ENCODE results near the gene PHLPP1.

PHLPP1 gene

GRCh38 chr18:62784966-62785413 is 69.6 kb downstream of the PHLPP1 start:
- H3K36me3 ChIP-seq (replicated peaks; ENCODE audit: insufficient read depth, low read length), result no peaks in the 10 kb centered on the region
- no peaks in the 10 kb centered on the region for H3K4me1 ChIP-seq (ENCODE audit: low read length)
- H3K27me3 ChIP-seq (replicated peaks; ENCODE audit: insufficient read depth, low read length), result no peaks in the 10 kb centered on the region
- H3K9me3 ChIP-seq (replicated peaks; ENCODE audit: insufficient read depth, low read length), result no peaks in the 10 kb centered on the region
- H3K9me2 ChIP-seq (replicated peaks; ENCODE audit: insufficient read depth, low read length), result no peaks in the 10 kb centered on the region
- no peak overlapping the region for H3K27ac ChIP-seq (ENCODE audit: low read length)
- H3K79me2 ChIP-seq (ENCODE audit: low read length), result no peaks in the 10 kb centered on the region
- H4K20me1 ChIP-seq (ENCODE audit: insufficient read depth, low read length), result no peaks in the 10 kb centered on the region
- no peak overlapping the region for H3K9ac ChIP-seq (ENCODE audit: low read length)
- H3F3A ChIP-seq (ENCODE audit: insufficient read depth, low read length), result no peaks in the 10 kb centered on the region
- no peak overlapping the region for H2AFZ ChIP-seq (ENCODE audit: low read length)
- no peak overlapping the region for H3K4me3 ChIP-seq (ENCODE audit: low read length)
- DNase-seq, result no peak
- no peak for TF ChIP-seq CTCF (IDR thresholded peaks at IDR 0.05; ENCODE audit: low read length)
- TF ChIP-seq EZH2 (optimal IDR thresholded peaks at IDR 0.05; ENCODE audit: low read depth, low read length), result no peak
- TF ChIP-seq EZH2phosphoT487 (IDR thresholded peaks at IDR 0.05; ENCODE audit: low read length), result no peak
- no peak overlapping the region for H3K4me2 ChIP-seq (ENCODE audit: low read depth, low read length)

- Histone ChIP-seq H3K4me3 (ENCODE audit: low read length) (no peak overlapping the region), H3K9ac (ENCODE audit: low read length) (no peak overlapping the region), H4K20me1 (ENCODE audit: insufficient read depth, low read length) (no peaks in the 10 kb centered on the region), H3K27me3 (replicated peaks; ENCODE audit: insufficient read depth, low read length) (no peaks in the 10 kb centered on the region), H3K4me1 (ENCODE audit: low read length) (no peaks in the 10 kb centered on the region), H3K27ac (ENCODE audit: low read length) (no peak overlapping the region), H3K79me2 (ENCODE audit: low read length) (no peaks in the 10 kb centered on the region), H3K36me3 (replicated peaks; ENCODE audit: insufficient read depth, low read length) (no peaks in the 10 kb centered on the region), H3K9me2 (replicated peaks; ENCODE audit: insufficient read depth, low read length) (no peaks in the 10 kb centered on the region), H3K4me2 (ENCODE audit: low read depth, low read length) (no peak overlapping the region), H3F3A (ENCODE audit: insufficient read depth, low read length) (no peaks in the 10 kb centered on the region; the same call in 1 of the 2 replicates), H2AFZ (ENCODE audit: low read length) (no peak overlapping the region), H3K9me3 (replicated peaks; ENCODE audit: insufficient read depth, low read length) (no peaks in the 10 kb centered on the region)
- DNase-seq, result no peak
- TF ChIP-seq EZH2phosphoT487 (IDR thresholded peaks at IDR 0.05; ENCODE audit: low read length), result no peak
- TF ChIP-seq EZH2 (optimal IDR thresholded peaks at IDR 0.05; ENCODE audit: low read depth, low read length), result no peak
- no peak for TF ChIP-seq CTCF (IDR thresholded peaks at IDR 0.05; ENCODE audit: low read length)
These were observed 71.3 kb downstream of the PHLPP1 start for GRCh38 chr18:62786689-62787088.

GRCh38 chr18:62788111-62788510 is 72.8 kb downstream of the PHLPP1 start:
- H4K20me1 ChIP-seq (ENCODE audit: insufficient read depth, low read length), result no peaks in the 10 kb centered on the region
- H3K79me2 ChIP-seq (ENCODE audit: low read length), result no peaks in the 10 kb centered on the region
- no peak overlapping the region for H3K4me3 ChIP-seq (ENCODE audit: low read length)
- H3K4me2 ChIP-seq (ENCODE audit: low read depth, low read length), result no peak overlapping the region
- no peak for DNase-seq
- H3K36me3 ChIP-seq (replicated peaks; ENCODE audit: insufficient read depth, low read length), result no peaks in the 10 kb centered on the region
- TF ChIP-seq CTCF (IDR thresholded peaks at IDR 0.05; ENCODE audit: low read length), result no peak
- TF ChIP-seq EZH2 (optimal IDR thresholded peaks at IDR 0.05; ENCODE audit: low read depth, low read length), result no peak
- no peak for TF ChIP-seq EZH2phosphoT487 (IDR thresholded peaks at IDR 0.05; ENCODE audit: low read length)
- no peak overlapping the region for H3K27ac ChIP-seq (ENCODE audit: low read length)
- H3K4me1 ChIP-seq (ENCODE audit: low read length), result no peaks in the 10 kb centered on the region
- no peaks in the 10 kb centered on the region; the same call in 1 of the 2 replicates for H3F3A ChIP-seq (ENCODE audit: insufficient read depth, low read length)
- H2AFZ ChIP-seq (ENCODE audit: low read length), result no peak overlapping the region
- no peak overlapping the region for H3K9ac ChIP-seq (ENCODE audit: low read length)
- no peaks in the 10 kb centered on the region for H3K27me3 ChIP-seq (replicated peaks; ENCODE audit: insufficient read depth, low read length)
- no peaks in the 10 kb centered on the region for H3K9me3 ChIP-seq (replicated peaks; ENCODE audit: insufficient read depth, low read length)
- H3K9me2 ChIP-seq (replicated peaks; ENCODE audit: insufficient read depth, low read length), result no peaks in the 10 kb centered on the region
